H1 (cell line): Measurements from ENCODE around the gene UBE2I. TPM values are rescaled to one million over a fixed set of nuclear protein-coding genes. Genes with fewer than 3 reads are reported as not detected.

Experiments used
- CTCF ChIA-PET: fragments of 300-600 bp; sonication (Branson Sonifier 250); formaldehyde crosslinking; loops from one replicate; lab custom pipeline; 2021; ENCODE audit not compliant: partially characterized antibody; lab: Charles Lee
- POLR2A ChIA-PET: fragments of 300-600 bp; sonication (Branson Sonifier 250); formaldehyde crosslinking; loops from one replicate; lab custom pipeline; 2021; ENCODE audit warnings: inconsistent platforms; ENCODE audit not compliant: partially characterized antibody; lab: Charles Lee
- DNase-seq, 2 experiments: peaks; one replicate each; pipeline versions ENCODE4 v3.0.0 to v3.0.0-alpha.2; 2010 to 2022; ENCODE audit warnings: low spot score in 2 of 2, low read depth in 1 of 2, mixed read lengths in 1 of 2
- FAIRE-seq: peaks from 2 replicates; lab custom pipeline; 2011; peaks lifted over from hg19 to GRCh38; lab: Jason Lieb, UNC
- H2AFZ ChIP-seq: 2 replicates; pipeline ENCODE4 v1.8.1; 2012; ENCODE audit warnings: low read length, inconsistent platforms
- H2AK5ac ChIP-seq: 2 replicates; pipeline ENCODE4 v1.6.1; 2013; ENCODE audit warnings: low read depth, low read length
- H2BK120ac ChIP-seq: replicated peaks from 2 replicates; pipeline ENCODE3; 2013; ENCODE audit warnings: low read depth, low read length, inconsistent platforms
- H2BK12ac ChIP-seq: 2 replicates; pipeline ENCODE4 v1.6.1; 2013; ENCODE audit warnings: low read depth, low read length
- H2BK15ac ChIP-seq: 2 replicates; pipeline ENCODE4 v1.6.1; 2013; ENCODE audit warnings: low read length
- H2BK20ac ChIP-seq: 2 replicates; pipeline ENCODE4 v1.6.1; 2013; ENCODE audit warnings: low read length
- H2BK5ac ChIP-seq: 2 replicates; pipeline ENCODE4 v1.6.1; 2013; ENCODE audit warnings: low read depth, low read length
- H3K14ac ChIP-seq: 2 replicates; pipeline ENCODE4 v1.6.1; 2013; ENCODE audit warnings: inconsistent platforms; ENCODE audit not compliant: insufficient read length
- H3K18ac ChIP-seq: 2 replicates; pipeline ENCODE4 v1.6.1; 2013; ENCODE audit warnings: low read length; ENCODE audit errors: extremely low read depth
- H3K23ac ChIP-seq: 2 replicates; pipeline ENCODE4 v1.6.1; 2013; ENCODE audit warnings: inconsistent platforms; ENCODE audit not compliant: insufficient read length
- H3K23me2 ChIP-seq: 2 replicates; pipeline ENCODE4 v1.6.1; 2013; ENCODE audit warnings: low read depth, low read length
- H3K27ac ChIP-seq: 2 replicates; pipeline ENCODE4 v1.6.1; 2011; ENCODE audit warnings: low read depth, low read length, inconsistent platforms
- H3K27me3 ChIP-seq, 4 experiments: replicated peaks in 1 of 4; 1 replicate in 1 of 4; 2 replicates in 3 of 4; pipeline versions ENCODE4 v1.6.1 to v1.8.1; 2011 to 2013; ENCODE audit warnings: low read length in 3 of 4, mild to moderate bottlenecking in 3 of 4, inconsistent platforms in 2 of 4, mixed read lengths in 2 of 4, moderate library complexity in 1 of 4; ENCODE audit not compliant: control insufficient read depth in 3 of 4, insufficient read depth in 3 of 4; ENCODE audit errors: extremely low read depth in 1 of 4
- H3K36me3 ChIP-seq, 4 experiments: 2 replicates each; pipeline versions ENCODE4 v1.6.1 to v1.8.1; 2011 to 2013; ENCODE audit warnings: mild to moderate bottlenecking in 4 of 4, low read length in 3 of 4, moderate library complexity in 2 of 4, control low read depth in 1 of 4, inconsistent platforms in 1 of 4; ENCODE audit not compliant: insufficient read depth in 4 of 4, control insufficient read depth in 2 of 4
- H3K4ac ChIP-seq: replicated peaks from 2 replicates; pipeline ENCODE3; 2013; ENCODE audit warnings: low read length, low read depth, mixed read lengths, inconsistent platforms; ENCODE audit not compliant: insufficient read length
- H3K4me1 ChIP-seq, 4 experiments: replicated peaks in 1 of 4; 1 replicate in 1 of 4; 2 replicates in 3 of 4; pipeline versions ENCODE4 v1.6.1 to v1.8.1; 2011 to 2013; ENCODE audit warnings: low read length in 3 of 4, inconsistent platforms in 2 of 4, mixed read lengths in 1 of 4; ENCODE audit not compliant: insufficient read depth in 4 of 4, control insufficient read depth in 3 of 4
- H3K4me2 ChIP-seq, 2 experiments: 2 replicates each; pipeline versions ENCODE4 v1.6.1 to v1.8.1; 2011 to 2013; ENCODE audit warnings: low read depth in 2 of 2, low read length in 2 of 2, control low read depth in 1 of 2, inconsistent platforms in 1 of 2, mild to moderate bottlenecking in 1 of 2; ENCODE audit not compliant: insufficient read depth in 1 of 2
- H3K4me3 ChIP-seq, 4 experiments: fragments of 200-600, 300-600 bp in 1 of 4; sonication (generic), shearing (Covaris generic), sonication (Bioruptor Twin) in 1 of 4; 2 replicates each; pipeline versions ENCODE4 v1.5.1 to v1.8.1; 2011 to 2016; ENCODE audit warnings: low read length in 4 of 4, low read depth in 3 of 4, control low read depth in 2 of 4, inconsistent platforms in 2 of 4, mild to moderate bottlenecking in 2 of 4, mixed read lengths in 1 of 4, moderate library complexity in 1 of 4; ENCODE audit not compliant: insufficient read depth in 2 of 4; ENCODE audit errors: extremely low read depth in 1 of 4
- H3K56ac ChIP-seq: replicated peaks from 2 replicates; pipeline ENCODE3; 2013; ENCODE audit warnings: low read depth, mild to moderate bottlenecking, mixed read lengths, low read length, inconsistent platforms; ENCODE audit not compliant: insufficient read length
- H3K79me1 ChIP-seq: 2 replicates; pipeline ENCODE4 v1.6.1; 2013; ENCODE audit warnings: low read depth, low read length, control low read depth
- H3K79me2 ChIP-seq, 2 experiments: 2 replicates each; pipeline versions ENCODE4 v1.6.1 to v1.8.1; 2012 to 2013; ENCODE audit warnings: low read length in 2 of 2, mild to moderate bottlenecking in 2 of 2, inconsistent platforms in 1 of 2; ENCODE audit not compliant: insufficient read depth in 2 of 2, control insufficient read depth in 1 of 2
- H3K9ac ChIP-seq, 4 experiments: replicated peaks in 1 of 4; 1 replicate in 1 of 4; 2 replicates in 3 of 4; pipeline versions ENCODE4 v1.6.1 to v1.8.1; 2011 to 2013; ENCODE audit warnings: low read depth in 3 of 4, low read length in 3 of 4, control low read depth in 2 of 4, mild to moderate bottlenecking in 2 of 4, moderate library complexity in 2 of 4, inconsistent platforms in 1 of 4; ENCODE audit errors: extremely low read depth in 1 of 4
- H3K9me3 ChIP-seq, 2 experiments: 2 replicates each; pipeline versions ENCODE4 v1.6.1 to v1.8.1; 2012 to 2013; ENCODE audit warnings: mild to moderate bottlenecking in 2 of 2, moderate library complexity in 2 of 2, control low read depth in 1 of 2, inconsistent platforms in 1 of 2, low read depth in 1 of 2, low read length in 1 of 2, mixed read lengths in 1 of 2; ENCODE audit not compliant: insufficient read depth in 2 of 2
- H4K20me1 ChIP-seq, 2 experiments: replicated peaks in 1 of 2; 2 replicates each; pipeline versions ENCODE3 to v1.8.1; 2011 to 2013; ENCODE audit warnings: inconsistent platforms in 2 of 2, low read length in 2 of 2, mild to moderate bottlenecking in 1 of 2; ENCODE audit not compliant: insufficient read depth in 2 of 2, control insufficient read depth in 1 of 2
- H4K5ac ChIP-seq: 2 replicates; pipeline ENCODE4 v1.6.1; 2013; ENCODE audit warnings: low read length, low read depth, mixed read lengths, inconsistent platforms; ENCODE audit not compliant: insufficient read length
- H4K8ac ChIP-seq: 2 replicates; pipeline ENCODE4 v1.8.0; 2013; ENCODE audit warnings: mild to moderate bottlenecking, moderate library complexity, low read length, inconsistent platforms; ENCODE audit not compliant: insufficient read depth; ENCODE audit errors: extremely low read depth
- H4K91ac ChIP-seq: replicated peaks from 2 replicates; pipeline ENCODE3; 2013; ENCODE audit warnings: low read length, mixed read lengths, inconsistent platforms; ENCODE audit not compliant: insufficient read length
- ASH2L ChIP-seq: fragments of 200-600, 300-600 bp; sonication (generic); IDR thresholded peaks from one replicate; pipeline ENCODE4 v1.7.1; 2017; ENCODE audit warnings: low read length
- BCL11A ChIP-seq, 2 experiments: IDR thresholded peaks; one replicate each; pipeline ENCODE4 v1.6.1; 2011; ENCODE audit warnings: low read depth in 2 of 2, low read length in 2 of 2, mild to moderate bottlenecking in 2 of 2
- BRCA1 ChIP-seq: IDR thresholded peaks from 2 replicates; pipeline ENCODE4 v1.6.1; 2012; ENCODE audit warnings: low read depth, low read length, improper control_type of control experiment
- GTF2F1 ChIP-seq: IDR thresholded peaks from 2 replicates; pipeline ENCODE4 v1.6.1; 2012; ENCODE audit warnings: low read depth, low read length, improper control_type of control experiment, borderline replicate concordance
- HDAC2 ChIP-seq, 2 experiments: fragments of 300-600 bp in 1 of 2; sonication (generic) in 1 of 2; IDR thresholded peaks; 2 replicates each; pipeline ENCODE4 v1.6.1; 2011 to 2012; ENCODE audit warnings: low read depth in 2 of 2, low read length in 2 of 2, mild to moderate bottlenecking in 2 of 2, moderate library complexity in 2 of 2, borderline replicate concordance in 1 of 2, inconsistent platforms in 1 of 2
- JUND ChIP-seq: IDR thresholded peaks from 2 replicates; pipeline ENCODE4 v1.6.1; 2011; ENCODE audit warnings: mild to moderate bottlenecking, improper control_type of control experiment, low read length
- NANOG ChIP-seq: IDR thresholded peaks from 2 replicates; pipeline ENCODE4 v1.6.1; 2011; ENCODE audit warnings: low read length, low read depth, mild to moderate bottlenecking, inconsistent platforms; ENCODE audit not compliant: insufficient read depth, poor library complexity, severe bottlenecking
- RFX5 ChIP-seq: IDR thresholded peaks from 2 replicates; pipeline ENCODE4 v1.6.1; 2011; ENCODE audit warnings: low read depth, low read length, improper control_type of control experiment, borderline replicate concordance
- SIRT6 ChIP-seq: IDR thresholded peaks from one replicate; pipeline ENCODE4 v1.7.1; 2012; ENCODE audit warnings: low read length, inconsistent platforms
- TAF1 ChIP-seq: IDR thresholded peaks from 2 replicates; pipeline ENCODE4 v1.6.1; 2011; ENCODE audit warnings: mild to moderate bottlenecking, low read depth, low read length
- TCF12 ChIP-seq: IDR thresholded peaks from 2 replicates; pipeline ENCODE4 v1.6.1; 2011; ENCODE audit warnings: low read depth, mild to moderate bottlenecking, low read length
- TEAD4 ChIP-seq: IDR thresholded peaks from 2 replicates; pipeline ENCODE4 v1.6.1; 2012; ENCODE audit warnings: low read depth, low read length, inconsistent platforms, mixed read lengths
- WGBS, 2 experiments: shearing (Covaris generic) in 1 of 2; methylation state at CpG; one replicate each; pipeline versions ENCODE4 v1.1.6 to v1.1.7; 2013 to 2015; ENCODE audit warnings: low lambda C conversion rate in 2 of 2, mixed read lengths in 2 of 2, inconsistent platforms in 1 of 2, low coverage in 1 of 2, missing lambda C conversion rate in 1 of 2; ENCODE audit not compliant: insufficient replicate concordance in 2 of 2, insufficient coverage in 1 of 2, insufficient read length in 1 of 2; ENCODE audit errors: extremely low coverage in 1 of 2, missing lambda C conversion rate in 1 of 2; 5-methylcytosine and 5-hydroxymethylcytosine counted together
- polyA plus RNA-seq, 7 experiments: library from polyadenylated mRNA; depleted of rRNA in 3 of 7; stranded (reverse) in 5 of 7; unstranded in 2 of 7; fragments of >200 nt in 5 of 7; fragments of 200-250 nt in 2 of 7; gene quantifications; 1 replicate in 5 of 7; 2 replicates in 1 of 7; 4 replicates in 1 of 7; pipeline versions ENCODE4 v1.2.1 to v1.2.3, GENCODE V29; 2011 to 2013; ENCODE audit warnings: missing spikeins in 2 of 7, mixed read lengths in 2 of 7
- total RNA-seq: library from RNA; stranded (reverse); fragmentation: NEBNext Ultra II Directional; extraction: Animal tissue kit (Norgen Biotek cat#: 25700); gene quantifications from 2 replicates; pipeline ENCODE4 v1.2.1, GENCODE V29; 2021

Gene UBE2I
- total and polyA plus RNA-seq, 2 of the 8 experiments (the other 6 are each of a cell fraction or from before 2014, with no cell fraction given) = 148 to 268 TPM

- no peak overlapping the region for H3K56ac ChIP-seq
- peaks cover 7 to 12% of the 10 kb centered on the region in 2 experiments for H4K20me1 ChIP-seq
- WGBS, 2 experiments = 75% methylated on average over 18 of the region's 22 CpGs; no CpG with 5 or more reads in 1 of the 2 experiments
- no peak overlapping the region for H4K5ac ChIP-seq
- CTCF ChIA-PET = interaction anchor here (0.6 to 4.5 kb wide), 16 partner anchors 13 to 829 kb away, joined by 3 to 52 read pairs (median 4); partner anchors contain the start of gene UNKL
- H3K27me3 ChIP-seq = peaks cover 19 to 44% (median 36%) of the 10 kb centered on the region in 4 experiments
- peak overlapping the region; percentile 78 for H2AK5ac ChIP-seq
- peaks cover 13% of the 10 kb centered on the region; the same call in 1 of the 2 replicates for H3K23me2 ChIP-seq
- no peak overlapping the region for H3K14ac ChIP-seq
- peak overlapping the region in 3 of 4 experiments; percentile 19 to 58 (median 45); a peak in 5 of 8 replicates for H3K4me3 ChIP-seq
- H2BK20ac ChIP-seq = peak overlapping the region; percentile 72; the same call in 1 of the 2 replicates
- H3K9me3 ChIP-seq = peaks cover 5 to 8% of the 10 kb centered on the region in 2 experiments; a peak in 2 of 4 replicates
- peak overlapping the region; percentile 83 for H2BK5ac ChIP-seq
- H4K91ac ChIP-seq = peak overlapping the region; percentile 79
- H2BK120ac ChIP-seq = peak overlapping the region; percentile 2
- H3K27ac ChIP-seq = peak overlapping the region; percentile 60
- H4K8ac ChIP-seq = peak overlapping the region; percentile 81; the same call in 1 of the 2 replicates
- no peak for TF ChIP-seq SIRT6
- no peak for TF ChIP-seq RFX5
- TF ChIP-seq NANOG = no peak
- TF ChIP-seq TCF12 = no peak
- TF ChIP-seq TEAD4 = no peak
- no peak for TF ChIP-seq BCL11A (IDR thresholded peaks at IDR 0.05; ENCODE audit: low read depth in 2 of 2, low read length in 2 of 2)
- TF ChIP-seq ASH2L = no peak
- TF ChIP-seq BRCA1 = no peak
- no peak for TF ChIP-seq GTF2F1
- TF ChIP-seq HDAC2 (IDR thresholded peaks at IDR 0.05; ENCODE audit: borderline replicate concordance in 1 of 2, low read depth in 2 of 2, low read length in 2 of 2) = no peak
- no peak for TF ChIP-seq TAF1
- TF ChIP-seq JUND = no peak
- FAIRE-seq (no peak), DNase-seq (no peak)
- no peak overlapping the region for H3K23ac ChIP-seq
- no peaks in the 10 kb centered on the region for H3K79me2 ChIP-seq
- POLR2A ChIA-PET = interaction anchor here (0.9 to 3.2 kb wide), 11 partner anchors 11 to 609 kb away, joined by 3 to 29 read pairs (median 5); partner anchors contain the start of gene UBE2I
- H3K18ac ChIP-seq = no peak overlapping the region; the same call in 1 of the 2 replicates
- peaks cover 0 to 15% (median 13%) of the 10 kb centered on the region in 4 experiments; a peak in 4 of 7 replicates for H3K4me1 ChIP-seq
- H3K36me3 ChIP-seq = no peaks in the 10 kb centered on the region
- no peak overlapping the region for H2BK15ac ChIP-seq
- H3K79me1 ChIP-seq = no peaks in the 10 kb centered on the region
- H3K4me2 ChIP-seq = peak overlapping the region; percentile 72 to 87
- H2AFZ ChIP-seq = no peak overlapping the region
- H3K4ac ChIP-seq = no peak overlapping the region
- H2BK12ac ChIP-seq = peak overlapping the region; percentile 99
- peak overlapping the region in 2 of 4 experiments; percentile 54 to 60; a peak in 2 of 7 replicates for H3K9ac ChIP-seq
Observed at GRCh38 chr16:1330931-1331711, 21.7 kb downstream of the UBE2I start.
